Mesenchymal stem cell (in vitro differentiated cells and primary cell): Measurements from ENCODE around the gene ATE1.

Source experiments
- DNase-seq: peaks from one replicate; pipeline ENCODE4 v3.0.0-alpha.2; 2013
- H2AFZ ChIP-seq: one replicate; pipeline ENCODE4 v1.6.1; 2013; ENCODE audit warnings: low read depth, mild to moderate bottlenecking, control low read depth, inconsistent platforms, low read length, moderate library complexity
- H2AK5ac ChIP-seq: 2 replicates; pipeline ENCODE4 v1.6.1; 2013; ENCODE audit warnings: low read length, moderate library complexity, mild to moderate bottlenecking, inconsistent platforms; ENCODE audit not compliant: severe bottlenecking
- H2BK120ac ChIP-seq: one replicate; pipeline ENCODE4 v1.6.1; 2013; ENCODE audit warnings: low read depth, mild to moderate bottlenecking, inconsistent platforms, low read length, moderate library complexity
- H2BK12ac ChIP-seq, 2 experiments: one replicate each; pipeline ENCODE4 v1.6.1; 2013; ENCODE audit warnings: inconsistent platforms in 2 of 2, low read length in 2 of 2, mild to moderate bottlenecking in 2 of 2, moderate library complexity in 2 of 2, control low read depth in 1 of 2
- H2BK15ac ChIP-seq: one replicate; pipeline ENCODE4 v1.6.1; 2013; ENCODE audit warnings: mild to moderate bottlenecking, low read depth, inconsistent platforms; ENCODE audit not compliant: poor library complexity, severe bottlenecking
- H2BK5ac ChIP-seq: 2 replicates; pipeline ENCODE4 v1.6.1; 2013; ENCODE audit warnings: low read depth, mild to moderate bottlenecking, low read length, control low read depth, inconsistent platforms; ENCODE audit not compliant: poor library complexity, severe bottlenecking
- H3K14ac ChIP-seq, 2 experiments: one replicate each; pipeline ENCODE4 v1.6.1; 2013; ENCODE audit warnings: inconsistent platforms in 2 of 2, low read length in 2 of 2, control low read depth in 1 of 2, mild to moderate bottlenecking in 1 of 2, moderate library complexity in 1 of 2
- H3K18ac ChIP-seq, 2 experiments: one replicate each; pipeline ENCODE4 v1.6.1; 2013; ENCODE audit warnings: inconsistent platforms in 2 of 2, low read length in 2 of 2, control low read depth in 1 of 2, low read depth in 1 of 2, mild to moderate bottlenecking in 1 of 2
- H3K23ac ChIP-seq, 2 experiments: one replicate each; pipeline ENCODE4 v1.6.1; 2013; ENCODE audit warnings: inconsistent platforms in 2 of 2, low read length in 2 of 2, mild to moderate bottlenecking in 2 of 2, moderate library complexity in 2 of 2, control low read depth in 1 of 2
- H3K27ac ChIP-seq: 2 replicates; pipeline ENCODE4 v1.5.1; 2013; ENCODE audit warnings: mild to moderate bottlenecking, moderate library complexity, low read length, control low read depth, inconsistent platforms; ENCODE audit not compliant: poor library complexity, severe bottlenecking
- H3K27me3 ChIP-seq, 2 experiments: 2 replicates each; pipeline versions ENCODE4 v1.6.1 to v1.7.0; 2013; ENCODE audit warnings: low read length in 2 of 2, mild to moderate bottlenecking in 2 of 2, moderate library complexity in 2 of 2, control low read depth in 1 of 2, inconsistent platforms in 1 of 2; ENCODE audit not compliant: control insufficient read depth in 1 of 2, insufficient read depth in 1 of 2
- H3K36me3 ChIP-seq, 2 experiments: 2 replicates each; pipeline versions ENCODE4 v1.6.1 to v1.7.0; 2013; ENCODE audit warnings: low read length in 2 of 2, control low read depth in 1 of 2, inconsistent platforms in 1 of 2, low read depth in 1 of 2, mild to moderate bottlenecking in 1 of 2; ENCODE audit not compliant: insufficient read depth in 2 of 2, control insufficient read depth in 1 of 2
- H3K4ac ChIP-seq, 2 experiments: one replicate each; pipeline ENCODE4 v1.6.1; 2013; ENCODE audit warnings: inconsistent platforms in 2 of 2, low read length in 2 of 2, mild to moderate bottlenecking in 2 of 2, moderate library complexity in 2 of 2, control low read depth in 1 of 2, low read depth in 1 of 2
- H3K4me1 ChIP-seq: 2 replicates; pipeline ENCODE4 v1.6.1; 2013; ENCODE audit warnings: low read depth, low read length, control low read depth; ENCODE audit not compliant: control insufficient read depth, insufficient read depth
- H3K4me2 ChIP-seq: 2 replicates; pipeline ENCODE4 v1.6.1; 2013; ENCODE audit warnings: low read length, mild to moderate bottlenecking, inconsistent platforms; ENCODE audit not compliant: poor library complexity, severe bottlenecking
- H3K4me3 ChIP-seq, 2 experiments: 2 replicates each; pipeline versions ENCODE4 v1.5.1 to v1.7.0; 2013; ENCODE audit warnings: low read length in 2 of 2, mild to moderate bottlenecking in 2 of 2, control low read depth in 1 of 2, low read depth in 1 of 2; ENCODE audit not compliant: insufficient read depth in 1 of 2
- H3K79me1 ChIP-seq: replicated peaks from 2 replicates; pipeline ENCODE4 v1.6.1; 2013; ENCODE audit warnings: mild to moderate bottlenecking, control low read depth, low read length, inconsistent platforms; ENCODE audit not compliant: poor library complexity, severe bottlenecking
- H3K9ac ChIP-seq: 2 replicates; pipeline ENCODE4 v1.7.0; 2013; ENCODE audit warnings: mild to moderate bottlenecking, low read length, moderate library complexity
- H3K9me3 ChIP-seq: 2 replicates; pipeline ENCODE4 v1.7.0; 2013; ENCODE audit warnings: mild to moderate bottlenecking, low read length; ENCODE audit not compliant: control insufficient read depth
- H4K8ac ChIP-seq: one replicate; pipeline ENCODE4 v1.6.1; 2013; ENCODE audit warnings: inconsistent platforms, mild to moderate bottlenecking, low read length, moderate library complexity
- H4K91ac ChIP-seq: one replicate; pipeline ENCODE4 v1.6.1; 2013; ENCODE audit warnings: mild to moderate bottlenecking, low read length, inconsistent platforms
- WGBS: methylation state at CpG from one replicate; pipeline ENCODE4 v1.1.7; 2013; ENCODE audit warnings: mixed read lengths; 5-methylcytosine and 5-hydroxymethylcytosine counted together

Gene ATE1

GRCh38 chr10:121797490-121797889 is 130.3 kb downstream of the ATE1 start:
- H3K18ac ChIP-seq: no peak overlapping the region
- 81% methylated on average over 6 of the region's 8 CpGs for WGBS
- H4K8ac ChIP-seq: no peak overlapping the region

GRCh38 chr10:121796342-121796741 is 131.5 kb downstream of the ATE1 start:
- no peak overlapping the region for H3K18ac ChIP-seq
- H2AK5ac ChIP-seq: no peak overlapping the region
- H3K4me2 ChIP-seq: no peak overlapping the region
- DNase-seq: no peak
- H3K27ac ChIP-seq: no peak overlapping the region
- H3K79me1 ChIP-seq: peaks cover 5% of the 10 kb centered on the region
- no peak overlapping the region for H2BK15ac ChIP-seq
- no peak overlapping the region for H2BK120ac ChIP-seq
- no peak overlapping the region for H2BK5ac ChIP-seq
- no peak overlapping the region for H3K14ac ChIP-seq
- no peak overlapping the region for H2BK12ac ChIP-seq
- no peak overlapping the region for H3K4me3 ChIP-seq
- H3K27me3 ChIP-seq: no peaks in the 10 kb centered on the region
- no peak overlapping the region for H3K9ac ChIP-seq
- no peaks in the 10 kb centered on the region for H3K9me3 ChIP-seq
- H3K4me1 ChIP-seq: peaks cover 3% of the 10 kb centered on the region
- no peak overlapping the region for H3K23ac ChIP-seq
- no peak overlapping the region for H3K4ac ChIP-seq
- no peak overlapping the region for H2AFZ ChIP-seq
- no peak overlapping the region for H4K8ac ChIP-seq
- WGBS: 77% methylated on average over 2 of the region's 3 CpGs
- no peak overlapping the region for H4K91ac ChIP-seq
- H3K36me3 ChIP-seq: peaks cover 3 to 5% of the 10 kb centered on the region in 2 experiments

More at GRCh38 chr10:121797490-121797889, 130.3 kb downstream of the ATE1 start:
- H4K91ac ChIP-seq: no peak overlapping the region
- H2BK5ac ChIP-seq: no peak overlapping the region
- H3K9me3 ChIP-seq: no peaks in the 10 kb centered on the region
- no peak overlapping the region for H2BK12ac ChIP-seq
- H3K27ac ChIP-seq: no peak overlapping the region
- H2AFZ ChIP-seq: no peak overlapping the region
- H3K79me1 ChIP-seq: peaks cover 5% of the 10 kb centered on the region
- H3K14ac ChIP-seq: no peak overlapping the region
- H3K4ac ChIP-seq: no peak overlapping the region
- no peak overlapping the region for H3K4me2 ChIP-seq
- H3K36me3 ChIP-seq: peaks cover 5% of the 10 kb centered on the region in 2 experiments
- H2BK120ac ChIP-seq: no peak overlapping the region
- no peak overlapping the region for H3K23ac ChIP-seq
- no peak overlapping the region for H3K9ac ChIP-seq
- no peak overlapping the region for H2BK15ac ChIP-seq
- H3K4me1 ChIP-seq: no peaks in the 10 kb centered on the region
- H2AK5ac ChIP-seq: no peak overlapping the region
- H3K27me3 ChIP-seq: no peaks in the 10 kb centered on the region
- no peak for DNase-seq
- H3K4me3 ChIP-seq: no peak overlapping the region

GRCh38 chr10:121792198-121792597 is 135.6 kb downstream of the ATE1 start:
- Histone ChIP-seq H3K27ac (no peak overlapping the region), H3K27me3 (no peaks in the 10 kb centered on the region), H2BK15ac (peak overlapping the region; percentile 26), H3K9me3 (no peaks in the 10 kb centered on the region), H4K91ac (no peak overlapping the region), H3K14ac (no peak overlapping the region), H2BK120ac (no peak overlapping the region), H2BK12ac (no peak overlapping the region), H3K36me3 (peaks cover 0 to 19% of the 10 kb centered on the region in 2 experiments), H3K23ac (no peak overlapping the region), H3K4ac (no peak overlapping the region), H3K4me2 (no peak overlapping the region), H3K18ac (no peak overlapping the region), H2BK5ac (no peak overlapping the region), H4K8ac (no peak overlapping the region), H3K79me1 (peaks cover 2% of the 10 kb centered on the region), H2AFZ (no peak overlapping the region), H3K4me1 (peaks cover 3% of the 10 kb centered on the region), H3K4me3 (no peak overlapping the region), H2AK5ac (no peak overlapping the region), H3K9ac (no peak overlapping the region)
- WGBS: 59% methylated on average over 1 of the region's 3 CpGs
- peak; percentile 29 for DNase-seq

GRCh38 chr10:121791761-121792160 is 136.1 kb downstream of the ATE1 start:
- no peak overlapping the region for H3K9ac ChIP-seq
- no peak for DNase-seq
- H3K18ac ChIP-seq: no peak overlapping the region
- no peak overlapping the region for H3K27ac ChIP-seq
- no peaks in the 10 kb centered on the region for H3K9me3 ChIP-seq
- H3K4me2 ChIP-seq: no peak overlapping the region
- 88% methylated on average over 5 of the region's 5 CpGs for WGBS
- H3K79me1 ChIP-seq: peaks cover 2% of the 10 kb centered on the region
- no peak overlapping the region for H2AFZ ChIP-seq
- H4K8ac ChIP-seq: no peak overlapping the region
- H3K36me3 ChIP-seq: peaks cover 0 to 19% of the 10 kb centered on the region in 2 experiments
- no peak overlapping the region for H2BK5ac ChIP-seq
- H3K14ac ChIP-seq: no peak overlapping the region
- no peak overlapping the region for H2AK5ac ChIP-seq
- no peaks in the 10 kb centered on the region for H3K27me3 ChIP-seq
- H2BK12ac ChIP-seq: no peak overlapping the region
- no peak overlapping the region for H3K4ac ChIP-seq
- H3K4me3 ChIP-seq: no peak overlapping the region
- H2BK120ac ChIP-seq: no peak overlapping the region
- no peak overlapping the region for H2BK15ac ChIP-seq
- H3K23ac ChIP-seq: no peak overlapping the region
- H3K4me1 ChIP-seq: peaks cover 3% of the 10 kb centered on the region
- no peak overlapping the region for H4K91ac ChIP-seq
